ENCODE data around the gene TNC. TPM values are rescaled to one million over a fixed set of nuclear protein-coding genes. Genes with fewer than 3 reads are reported as not detected.

Gene TNC
- total RNA-seq, 1 donor from 2014 or later: 4.5 TPM

GRCh38 chr9:115050002-115050490 lies 67.9 kb downstream of the TNC start:
- no peak for DNase-seq (ENCODE audit: low read depth in 2 of 2)

- no peak for DNase-seq (ENCODE audit: low read depth in 2 of 2)
Measured at GRCh38 chr9:115046824-115047223, 71.1 kb downstream of the TNC start.

- no peak for DNase-seq (ENCODE audit: low read depth in 2 of 2)
Measured at GRCh38 chr9:115046199-115046598, 71.8 kb downstream of the TNC start.

GRCh38 chr9:115043632-115044031 lies 74.3 kb downstream of the TNC start:
- no peak for DNase-seq (ENCODE audit: low read depth in 2 of 2)

GRCh38 chr9:115042781-115043509 lies 75.0 kb downstream of the TNC start:
- DNase-seq (ENCODE audit: low read depth in 2 of 2): no peak

- no peak for DNase-seq (ENCODE audit: low read depth in 2 of 2)
Measured at GRCh38 chr9:115039516-115040120, 78.3 kb downstream of the TNC start.

GRCh38 chr9:115038178-115038577 lies 79.8 kb downstream of the TNC start:
- no peak for DNase-seq (ENCODE audit: low read depth in 2 of 2)

GRCh38 chr9:115036691-115037090 lies 81.3 kb downstream of the TNC start:
- DNase-seq (ENCODE audit: low read depth in 2 of 2): no peak

- DNase-seq (ENCODE audit: low read depth in 2 of 2): no peak
Measured at GRCh38 chr9:115035841-115036612, 81.9 kb downstream of the TNC start.

- DNase-seq (ENCODE audit: low read depth in 2 of 2): no peak
Measured at GRCh38 chr9:115034801-115035200, 83.2 kb downstream of the TNC start.

GRCh38 chr9:115033800-115034199 lies 84.2 kb downstream of the TNC start:
- DNase-seq (ENCODE audit: low read depth in 2 of 2): no peak

GRCh38 chr9:115032296-115032695 lies 85.7 kb downstream of the TNC start:
- DNase-seq (ENCODE audit: low read depth in 2 of 2): no peak

GRCh38 chr9:115030006-115030405 lies 88.0 kb downstream of the TNC start:
- no peak for DNase-seq (ENCODE audit: low read depth in 2 of 2)

- no peak for DNase-seq (ENCODE audit: low read depth in 2 of 2)
Measured at GRCh38 chr9:115025721-115026120, 92.2 kb downstream of the TNC start.

- no peak for DNase-seq (ENCODE audit: low read depth in 2 of 2)
Measured at GRCh38 chr9:115024925-115025535, 92.9 kb downstream of the TNC start.

GRCh38 chr9:115022760-115023434 lies 95.1 kb downstream of the TNC start:
- DNase-seq (ENCODE audit: low read depth in 2 of 2): no peak

- DNase-seq (ENCODE audit: low read depth in 2 of 2): no peak
Measured at GRCh38 chr9:115018547-115019435, 99.2 kb downstream of the TNC start.

GRCh38 chr9:115016344-115016743 lies 101.6 kb downstream of the TNC start:
- DNase-seq (ENCODE audit: low read depth in 2 of 2): no peak

GRCh38 chr9:115015018-115015635 lies 102.8 kb downstream of the TNC start:
- DNase-seq (ENCODE audit: low read depth in 2 of 2): peak in 1 of 2 donors; percentile 52

- no peak for DNase-seq (ENCODE audit: low read depth in 2 of 2)
Measured at GRCh38 chr9:115014438-115014837, 103.5 kb downstream of the TNC start.
